IMR-90 (cell line): ENCODE results near the gene HS6ST3. TPM values are rescaled to one million over a fixed set of nuclear protein-coding genes. Genes with fewer than 3 reads are reported as not detected.

Experiments
- ATAC-seq: fragments of 200-7000 bp; cut with Tn5 transposase; 2 replicates; pipeline ENCODE4 v1.9.1; 2020; ENCODE audit warnings: low read depth, mild to moderate bottlenecking, moderate library complexity
- BruUV-seq: library from RNA; stranded (reverse); fragments of 400-500 nt; replicated peaks from 2 replicates; lab custom pipeline; 2021; lab: Mats Ljungman, UMichigan
- CTCF ChIA-PET: fragments of 300-600 bp; formaldehyde crosslinking; extraction: SDS; loops from one replicate; lab custom pipeline; 2021; ENCODE audit warnings: antibody characterized with exemption; lab: Yijun Ruan, JAX
- POLR2A ChIA-PET: fragments of 300-600 bp; sonication (Branson Sonifier 250); formaldehyde crosslinking; loops from one replicate; lab custom pipeline; 2022; ENCODE audit warnings: antibody characterized with exemption; ENCODE audit not compliant: unreplicated experiment; lab: Charles Lee
- DNase-seq: peaks from one replicate; pipeline ENCODE4 v3.0.0; 2013
- H2AFZ ChIP-seq: replicated peaks from 2 replicates; pipeline ENCODE3; 2013; ENCODE audit warnings: low read length, mild to moderate bottlenecking; ENCODE audit not compliant: poor library complexity
- H2AK5ac ChIP-seq: 2 replicates; pipeline ENCODE4 v1.6.1; 2013; ENCODE audit warnings: low read depth, low read length, inconsistent platforms
- H2AK9ac ChIP-seq: replicated peaks from 2 replicates; pipeline ENCODE3; 2013; ENCODE audit warnings: mild to moderate bottlenecking, low read depth, low read length, moderate library complexity; ENCODE audit not compliant: poor library complexity
- H2BK120ac ChIP-seq: 2 replicates; pipeline ENCODE4 v1.6.1; 2013; ENCODE audit warnings: low read depth, low read length, inconsistent platforms
- H2BK15ac ChIP-seq: 3 replicates; pipeline ENCODE4 v1.6.1; 2013; ENCODE audit warnings: low read depth, low read length, inconsistent platforms
- H2BK20ac ChIP-seq: 2 replicates; pipeline ENCODE4 v1.6.1; 2013; ENCODE audit warnings: low read depth, mild to moderate bottlenecking, inconsistent platforms, low read length, moderate library complexity
- H2BK5ac ChIP-seq: 2 replicates; pipeline ENCODE4 v1.6.1; 2013; ENCODE audit warnings: mild to moderate bottlenecking, low read depth, low read length, inconsistent platforms; ENCODE audit not compliant: poor library complexity, severe bottlenecking
- H3K14ac ChIP-seq: replicated peaks from 2 replicates; pipeline ENCODE4 v1.6.1; 2013; ENCODE audit warnings: low read depth, low read length, inconsistent platforms
- H3K18ac ChIP-seq: 2 replicates; pipeline ENCODE4 v1.6.1; 2013; ENCODE audit warnings: low read depth, low read length, control low read depth
- H3K23ac ChIP-seq: 2 replicates; pipeline ENCODE4 v1.6.1; 2013; ENCODE audit warnings: low read depth, low read length, inconsistent platforms
- H3K27ac ChIP-seq: 2 replicates; pipeline ENCODE4 v1.5.1; 2013; ENCODE audit warnings: mild to moderate bottlenecking, control low read depth, low read length; ENCODE audit not compliant: insufficient read depth
- H3K27me3 ChIP-seq: 2 replicates; pipeline ENCODE4 v1.6.1; 2013; ENCODE audit warnings: low read length; ENCODE audit not compliant: control insufficient read depth, insufficient read depth
- H3K36me3 ChIP-seq: 2 replicates; pipeline ENCODE4 v1.6.1; 2013; ENCODE audit warnings: low read length, mixed read lengths; ENCODE audit not compliant: control insufficient read depth, insufficient read depth
- H3K4ac ChIP-seq: 2 replicates; pipeline ENCODE4 v1.6.1; 2013; ENCODE audit warnings: low read depth, low read length, inconsistent platforms
- H3K4me1 ChIP-seq: 2 replicates; pipeline ENCODE4 v1.6.1; 2013; ENCODE audit warnings: low read length, mixed read lengths; ENCODE audit not compliant: control insufficient read depth, insufficient read depth
- H3K4me2 ChIP-seq: 2 replicates; pipeline ENCODE4 v1.6.1; 2013; ENCODE audit warnings: low read depth, mild to moderate bottlenecking, control low read depth, low read length, moderate library complexity
- H3K4me3 ChIP-seq: 2 replicates; pipeline ENCODE4 v1.5.1; 2013; ENCODE audit warnings: low read depth, mild to moderate bottlenecking, control low read depth, low read length, moderate library complexity; ENCODE audit not compliant: insufficient read depth
- H3K56ac ChIP-seq: 2 replicates; pipeline ENCODE4 v1.6.1; 2013; ENCODE audit warnings: low read length, inconsistent platforms; ENCODE audit not compliant: insufficient read depth; ENCODE audit errors: extremely low read depth
- H3K79me1 ChIP-seq, 2 experiments: 2 replicates each; pipeline ENCODE4 v1.6.1; 2013; ENCODE audit warnings: low read length in 2 of 2, inconsistent platforms in 1 of 2, low read depth in 1 of 2
- H3K9ac ChIP-seq: 2 replicates; pipeline ENCODE4 v1.6.1; 2013; ENCODE audit warnings: low read depth, low read length, control low read depth
- H3K9me1 ChIP-seq: 2 replicates; pipeline ENCODE4 v1.6.1; 2013; ENCODE audit warnings: low read length, inconsistent platforms; ENCODE audit not compliant: insufficient read depth
- H3K9me3 ChIP-seq: 2 replicates; pipeline ENCODE4 v1.6.1; 2013; ENCODE audit warnings: low read length; ENCODE audit not compliant: control insufficient read depth, insufficient read depth
- H4K20me1 ChIP-seq: 2 replicates; pipeline ENCODE4 v1.6.1; 2013; ENCODE audit warnings: low read length, inconsistent platforms; ENCODE audit not compliant: insufficient read depth
- H4K5ac ChIP-seq: 2 replicates; pipeline ENCODE4 v1.6.1; 2013; ENCODE audit warnings: mild to moderate bottlenecking, low read depth, low read length, control low read depth
- H4K8ac ChIP-seq, 2 experiments: 2 replicates each; pipeline ENCODE4 v1.6.1; 2013; ENCODE audit warnings: low read depth in 2 of 2, low read length in 2 of 2, control low read depth in 1 of 2, inconsistent platforms in 1 of 2
- H4K91ac ChIP-seq: 2 replicates; pipeline ENCODE4 v1.6.1; 2013; ENCODE audit warnings: low read depth, low read length, inconsistent platforms; ENCODE audit not compliant: insufficient read depth
- RCOR1 ChIP-seq: IDR thresholded peaks from 2 replicates; pipeline ENCODE4 v1.6.1; 2012; ENCODE audit warnings: mild to moderate bottlenecking, low read length, improper control_type of control experiment; ENCODE audit not compliant: insufficient replicate concordance
- SMC3 ChIP-seq: fragments of 150-350 bp; IDR thresholded peaks from 2 replicates; pipeline ENCODE4 v1.6.1; 2016; ENCODE audit warnings: low read depth, mild to moderate bottlenecking, antibody characterized with exemption, low read length, moderate library complexity
- WGBS, 2 experiments: methylation state at CpG; one replicate each; pipeline versions ENCODE4 v1.1.5 to v1.1.7; 2013; ENCODE audit warnings: missing lambda C conversion rate in 2 of 2; ENCODE audit not compliant: insufficient read length in 1 of 2; ENCODE audit errors: extremely low coverage in 2 of 2; 5-methylcytosine and 5-hydroxymethylcytosine counted together
- dilution Hi-C: fragments of 300-500 bp; cut with HindIII; formaldehyde crosslinking; loops from one replicate; pipeline ENCODE4 v1.14.3; 2018; ENCODE audit warnings: low sequenced_read_pairs; ENCODE audit not compliant: unreplicated experiment
- in situ Hi-C: fragments of 300-500 bp; cut with MboI; formaldehyde crosslinking; loops from 3 replicates; pipeline ENCODE4 v1.14.3; 2019; ENCODE audit warnings: low sequenced_read_pairs, inconsistent platforms, mixed read lengths
- intact Hi-C: fragments of 100-400 bp; cut with micrococcal nuclease; formaldehyde crosslinking; loops from 2 replicates; pipeline ENCODE4 v1.10.0; 2022
- polyA plus RNA-seq, 3 experiments: library from polyadenylated mRNA; depleted of rRNA; stranded (reverse); fragments of >200 nt; gene quantifications; 2 replicates each; pipeline ENCODE4 v1.2.3, GENCODE V29; 2012; ENCODE audit warnings: low replicate concordance in 1 of 3
- total RNA-seq: library from RNA; depleted of rRNA; stranded (reverse); fragments of >200 nt; gene quantifications from 2 replicates; pipeline ENCODE4 v1.2.3, GENCODE V29; 2012

The HS6ST3 gene
- total and polyA plus RNA-seq, 2 of the 4 experiments (the other 2 are of a cell fraction) = not detected

DNA sequence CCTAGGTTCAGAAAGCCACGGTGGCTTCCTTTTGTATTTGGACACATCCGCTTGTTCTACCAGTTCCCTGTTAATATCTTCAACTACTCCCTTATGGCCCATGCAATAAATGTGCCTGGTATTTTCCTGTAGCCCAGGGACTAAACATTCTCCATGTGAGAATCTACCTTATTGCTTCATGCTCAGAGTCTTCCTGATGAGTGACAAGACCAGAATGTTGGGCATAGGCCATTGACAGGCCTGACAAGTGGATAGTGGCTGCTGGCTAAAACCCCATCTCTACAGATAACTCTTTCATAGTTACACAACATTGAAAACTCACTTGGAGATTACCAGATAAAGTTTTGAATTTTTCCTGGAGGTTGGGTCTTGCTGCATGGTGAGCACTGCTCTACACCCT is 449.9 kb downstream of the HS6ST3 start:
- no peak overlapping the region for H3K4ac ChIP-seq
- H3K9me3 ChIP-seq = peaks cover 7% of the 10 kb centered on the region; the same call in 1 of the 2 replicates
- H3K23ac ChIP-seq = no peak overlapping the region
- H3K4me2 ChIP-seq = no peak overlapping the region
- DNase-seq (no peak), ATAC-seq (no peak)
- no peak overlapping the region for H2AK5ac ChIP-seq
- H2BK5ac ChIP-seq = no peak overlapping the region
- H2BK20ac ChIP-seq = no peak overlapping the region
- H3K4me1 ChIP-seq = no peaks in the 10 kb centered on the region
- H3K36me3 ChIP-seq = no peaks in the 10 kb centered on the region
- no peaks in the 10 kb centered on the region for H3K79me1 ChIP-seq
- no peak overlapping the region for H2BK120ac ChIP-seq
- no TSS peak for BruUV-seq
- TF ChIP-seq SMC3 (no peak), RCOR1 (no peak)
- intact Hi-C loops (no loop called here), dilution Hi-C loops (no loop called here), in situ Hi-C loops (no loop called here)
- H3K18ac ChIP-seq = no peak overlapping the region
- H2AK9ac ChIP-seq = no peak overlapping the region
- POLR2A ChIA-PET = no interaction called here
- no peak overlapping the region for H3K9ac ChIP-seq
- no peak overlapping the region for H3K27ac ChIP-seq
- H3K9me1 ChIP-seq = no peaks in the 10 kb centered on the region
- H3K27me3 ChIP-seq = no peaks in the 10 kb centered on the region
- H3K14ac ChIP-seq = no peak overlapping the region
- no peaks in the 10 kb centered on the region for H4K20me1 ChIP-seq
- no peak overlapping the region for H2AFZ ChIP-seq
- no peak overlapping the region for H4K91ac ChIP-seq
- CTCF ChIA-PET = no interaction called here
- H3K56ac ChIP-seq = no peak overlapping the region
- H2BK15ac ChIP-seq = no peak overlapping the region
- H3K4me3 ChIP-seq = no peak overlapping the region
- H4K5ac ChIP-seq = no peak overlapping the region
- WGBS, 2 experiments = no CpG with 5 or more reads among the region's 2 CpGs
- no peak overlapping the region for H4K8ac ChIP-seq
